Neural crest cell (in vitro differentiated cells): Measurements from ENCODE around the gene SLC9A3. TPM values are rescaled to one million over a fixed set of nuclear protein-coding genes. Genes with fewer than 3 reads are reported as not detected.

Source experiments
- DNase-seq: peaks from one replicate; pipeline ENCODE4 v3.0.0; 2021; ENCODE audit warnings: low read depth, mixed read lengths, low spot score
- H3K27ac Mint-ChIP-seq: one replicate; pipeline ENCODE4 v1.8.0; 2021; ENCODE audit warnings: mild to moderate bottlenecking, mixed read lengths; ENCODE audit not compliant: unreplicated experiment
- H3K27me3 Mint-ChIP-seq: 2 replicates; pipeline ENCODE4 v1.8.0; 2021; ENCODE audit warnings: low read depth, mild to moderate bottlenecking, mixed read lengths
- H3K36me3 Mint-ChIP-seq: 2 replicates; pipeline ENCODE4 v1.8.0; 2021; ENCODE audit warnings: low read depth, mild to moderate bottlenecking, mixed read lengths
- H3K4me1 Mint-ChIP-seq: 2 replicates; pipeline ENCODE4 v1.8.0; 2021; ENCODE audit warnings: mixed read lengths
- H3K4me3 Mint-ChIP-seq: one replicate; pipeline ENCODE4 v1.8.0; 2021; ENCODE audit warnings: mild to moderate bottlenecking, mixed read lengths
- H3K9me3 Mint-ChIP-seq: 2 replicates; pipeline ENCODE4 v1.8.0; 2021; ENCODE audit warnings: mixed read lengths
- total RNA-seq: library from RNA; stranded (reverse); gene quantifications from 2 replicates; pipeline ENCODE4 v1.2.1, GENCODE V29; 2021
- TF ChIP-seq, protein P1 (sequence below): fragments of 200-600 bp; sonication (generic); conservative IDR thresholded peaks from 2 replicates; pipeline ENCODE4 v1.5.0; 2021; ENCODE audit warnings: antibody characterized with exemption, mild to moderate bottlenecking

The SLC9A3 gene
- total RNA-seq, 1 donor from 2014 or later, result 1.5 TPM

DNA sequence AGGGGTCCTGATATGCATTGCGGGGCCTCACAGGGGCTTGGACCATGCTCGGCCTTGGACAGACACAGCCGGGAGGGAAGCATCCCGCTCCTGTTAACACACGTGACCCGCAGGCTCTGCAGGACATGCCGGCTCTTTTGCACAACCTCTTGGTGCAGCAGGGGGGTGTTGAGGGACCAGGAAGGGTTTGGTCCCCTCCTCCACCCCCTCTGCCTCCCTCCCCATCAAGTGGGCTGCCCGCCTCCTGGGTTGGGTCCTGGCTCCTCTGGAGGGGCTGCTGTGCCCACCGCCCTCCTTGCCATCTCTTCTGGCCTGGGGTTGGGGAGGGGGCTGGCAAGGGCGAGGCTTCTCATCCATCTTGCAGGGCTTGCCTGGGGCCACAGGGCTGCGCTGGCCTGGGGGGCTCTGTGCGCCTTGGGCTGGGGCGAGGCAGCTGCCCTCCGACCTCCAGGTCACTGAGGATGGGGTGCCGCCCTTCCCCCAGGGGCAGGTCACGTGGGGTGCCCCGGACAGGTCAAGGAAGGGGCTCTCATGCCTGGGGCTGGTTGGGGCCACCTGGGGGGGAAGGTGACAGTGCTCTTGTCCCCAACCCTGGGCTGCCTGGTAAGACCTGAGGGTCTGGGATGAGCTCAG is 16.8 kb upstream of the SLC9A3 start:
- Mint-ChIP-seq H3K27me3 (peaks cover 8% of the 10 kb centered on the region), H3K36me3 (no peaks in the 10 kb centered on the region), H3K27ac (no peak overlapping the region), H3K9me3 (no peaks in the 10 kb centered on the region), H3K4me1 (peaks cover 9% of the 10 kb centered on the region), H3K4me3 (no peak overlapping the region)
- TF ChIP-seq, protein P1, sequence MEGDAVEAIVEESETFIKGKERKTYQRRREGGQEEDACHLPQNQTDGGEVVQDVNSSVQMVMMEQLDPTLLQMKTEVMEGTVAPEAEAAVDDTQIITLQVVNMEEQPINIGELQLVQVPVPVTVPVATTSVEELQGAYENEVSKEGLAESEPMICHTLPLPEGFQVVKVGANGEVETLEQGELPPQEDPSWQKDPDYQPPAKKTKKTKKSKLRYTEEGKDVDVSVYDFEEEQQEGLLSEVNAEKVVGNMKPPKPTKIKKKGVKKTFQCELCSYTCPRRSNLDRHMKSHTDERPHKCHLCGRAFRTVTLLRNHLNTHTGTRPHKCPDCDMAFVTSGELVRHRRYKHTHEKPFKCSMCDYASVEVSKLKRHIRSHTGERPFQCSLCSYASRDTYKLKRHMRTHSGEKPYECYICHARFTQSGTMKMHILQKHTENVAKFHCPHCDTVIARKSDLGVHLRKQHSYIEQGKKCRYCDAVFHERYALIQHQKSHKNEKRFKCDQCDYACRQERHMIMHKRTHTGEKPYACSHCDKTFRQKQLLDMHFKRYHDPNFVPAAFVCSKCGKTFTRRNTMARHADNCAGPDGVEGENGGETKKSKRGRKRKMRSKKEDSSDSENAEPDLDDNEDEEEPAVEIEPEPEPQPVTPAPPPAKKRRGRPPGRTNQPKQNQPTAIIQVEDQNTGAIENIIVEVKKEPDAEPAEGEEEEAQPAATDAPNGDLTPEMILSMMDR, result no peak
- no peak for DNase-seq

DNA sequence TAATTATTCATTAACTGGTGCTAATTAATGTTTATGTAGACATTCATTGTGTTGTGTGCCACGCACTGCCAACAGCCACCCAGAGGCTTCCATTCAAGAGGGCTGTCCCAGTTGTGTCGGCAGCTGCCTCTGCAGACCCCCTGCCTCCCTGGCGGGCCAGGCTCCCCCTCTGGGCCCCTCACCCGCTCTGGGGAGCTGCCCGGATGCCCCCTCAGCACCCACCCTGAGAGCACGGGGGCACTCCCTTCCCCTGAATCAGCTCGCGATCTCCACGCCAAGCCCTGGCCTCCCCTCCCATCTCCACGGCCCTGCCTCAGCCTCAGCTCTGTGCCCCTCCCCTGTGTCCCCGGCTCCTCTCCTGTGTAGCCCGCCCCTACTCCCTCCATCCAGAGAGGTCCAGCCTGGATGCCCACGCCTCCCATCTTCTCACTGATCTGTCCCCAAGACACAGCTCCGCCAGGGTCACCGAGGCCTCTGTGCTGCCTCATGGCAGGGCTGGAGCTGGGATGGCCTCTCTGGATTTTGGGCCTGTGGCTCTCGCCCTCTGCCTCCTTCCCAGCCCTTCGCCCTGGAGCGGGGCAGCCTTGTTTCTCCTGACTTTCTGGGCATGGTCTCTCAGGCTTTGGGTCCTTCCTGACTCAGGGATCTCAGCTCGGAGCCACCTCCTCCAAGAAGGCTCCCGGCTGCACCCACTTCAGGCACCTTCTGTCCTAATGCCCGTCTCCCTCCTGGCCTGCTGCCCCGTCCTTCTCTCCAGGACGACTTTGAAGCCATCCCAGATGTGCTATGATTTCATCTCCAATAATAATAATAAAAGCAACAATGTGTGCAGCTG is 16.0 kb upstream of the SLC9A3 start:
- no peak overlapping the region for H3K4me3 Mint-ChIP-seq
- H3K4me1 Mint-ChIP-seq, result peaks cover 13% of the 10 kb centered on the region
- no peak for DNase-seq
- H3K27me3 Mint-ChIP-seq, result peaks cover 8% of the 10 kb centered on the region
- H3K36me3 Mint-ChIP-seq, result no peaks in the 10 kb centered on the region
- H3K9me3 Mint-ChIP-seq, result no peaks in the 10 kb centered on the region
- TF ChIP-seq, protein P1, result no peak
- H3K27ac Mint-ChIP-seq, result no peak overlapping the region

DNA sequence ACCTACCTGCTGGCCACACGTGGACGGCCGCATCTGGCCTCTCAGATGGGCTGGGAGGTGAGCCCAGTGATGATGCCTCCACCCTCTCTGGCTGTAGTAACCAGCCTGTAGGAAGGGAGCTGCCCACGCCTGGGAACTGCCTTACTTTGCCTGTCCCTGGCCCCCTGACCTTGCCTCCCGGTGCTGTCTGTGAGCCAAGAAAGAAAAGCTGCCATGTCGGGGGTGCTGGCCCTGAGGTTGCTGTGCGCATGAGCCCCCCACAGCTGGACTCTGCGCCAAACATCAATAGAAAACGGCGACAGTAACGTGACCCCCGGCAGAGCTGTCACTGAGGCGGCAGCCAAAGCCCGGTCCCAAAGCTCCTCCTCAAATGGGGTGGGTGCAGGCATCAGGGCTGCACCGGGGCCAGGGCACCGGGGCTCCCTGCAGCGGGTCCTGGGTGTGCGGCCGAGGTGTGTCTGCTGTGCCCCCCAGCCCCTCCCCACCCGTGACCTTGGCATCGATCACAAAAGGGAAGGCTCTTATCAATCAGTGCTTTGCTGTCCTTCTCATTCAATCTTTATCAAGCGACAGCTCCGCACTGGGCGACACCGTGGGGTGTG is 15.3 kb upstream of the SLC9A3 start:
- no peak overlapping the region for H3K4me3 Mint-ChIP-seq
- no peaks in the 10 kb centered on the region for H3K36me3 Mint-ChIP-seq
- H3K9me3 Mint-ChIP-seq, result no peaks in the 10 kb centered on the region
- peaks cover 8% of the 10 kb centered on the region for H3K27me3 Mint-ChIP-seq
- H3K4me1 Mint-ChIP-seq, result peaks cover 13% of the 10 kb centered on the region
- no peak for DNase-seq
- H3K27ac Mint-ChIP-seq, result no peak overlapping the region
- TF ChIP-seq, protein P1, result no peak

DNA sequence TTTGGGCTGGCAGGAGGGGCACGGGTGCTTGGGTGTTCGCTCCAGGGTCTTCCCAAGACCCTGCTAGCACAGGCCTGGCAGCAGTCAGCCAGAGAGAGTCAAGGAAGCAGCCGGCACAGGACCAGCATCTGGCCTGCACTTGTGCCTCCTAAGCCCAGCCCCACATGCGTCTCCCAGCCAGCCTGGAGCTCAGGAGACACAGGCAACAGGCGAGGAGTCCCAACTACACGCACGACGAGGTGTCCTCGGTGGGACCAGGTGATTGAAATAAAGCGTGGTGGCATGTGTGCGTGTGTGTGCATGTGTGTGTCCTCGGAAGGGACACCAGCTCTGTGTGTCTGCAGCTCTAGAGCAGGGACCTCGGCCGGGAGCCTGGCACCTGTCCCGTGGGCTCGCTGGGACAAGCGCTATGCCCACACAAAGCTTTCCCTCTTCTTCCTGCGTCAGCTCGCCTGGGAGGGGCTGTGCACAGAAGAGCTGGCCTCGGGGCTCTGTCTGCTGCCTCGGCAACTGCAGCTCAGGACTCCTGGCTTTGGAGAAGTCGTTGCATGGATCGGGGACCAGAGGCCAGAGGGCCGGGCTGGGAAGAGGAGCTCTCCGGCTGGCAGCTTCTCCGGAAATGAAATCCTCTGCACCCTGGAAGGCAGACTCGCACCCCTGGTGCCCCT is 14.7 kb upstream of the SLC9A3 start:
- Mint-ChIP-seq H3K27ac (no peak overlapping the region), H3K27me3 (peaks cover 8% of the 10 kb centered on the region), H3K4me3 (no peak overlapping the region), H3K9me3 (no peaks in the 10 kb centered on the region), H3K36me3 (no peaks in the 10 kb centered on the region), H3K4me1 (peaks cover 13% of the 10 kb centered on the region)
- TF ChIP-seq, protein P1, result no peak
- no peak for DNase-seq

DNA sequence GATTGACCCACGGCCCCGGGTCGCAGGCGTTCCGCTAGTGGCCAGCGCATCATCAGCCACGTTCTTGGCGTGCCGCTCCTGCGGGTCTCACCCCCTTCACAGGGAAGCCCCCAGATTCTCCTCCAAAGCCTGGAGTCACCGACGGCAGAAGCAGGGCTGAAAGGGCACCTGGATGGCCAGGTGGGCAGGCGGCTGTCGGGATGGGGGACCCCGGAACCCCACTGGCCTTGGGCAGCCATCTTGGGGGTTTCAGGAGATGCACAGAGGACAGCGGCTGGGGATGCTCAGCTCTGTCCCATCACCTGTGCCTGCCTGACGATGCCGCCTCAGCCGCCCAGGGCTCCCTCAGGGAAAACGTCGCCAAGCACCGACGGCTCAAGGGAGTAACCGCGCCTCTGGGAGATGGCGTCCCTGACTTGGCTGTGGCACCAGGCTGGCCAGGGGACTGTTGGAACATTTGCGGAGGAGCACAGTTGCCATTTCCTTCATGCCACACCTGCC is 14.1 kb upstream of the SLC9A3 start:
- Mint-ChIP-seq H3K4me3 (no peak overlapping the region), H3K9me3 (no peaks in the 10 kb centered on the region), H3K36me3 (no peaks in the 10 kb centered on the region), H3K27me3 (peaks cover 8% of the 10 kb centered on the region), H3K27ac (no peak overlapping the region), H3K4me1 (peaks cover 13% of the 10 kb centered on the region)
- TF ChIP-seq, protein P1, result no peak
- DNase-seq, result no peak
